HG03565 (cell line): ENCODE measurements around the gene PRSS2.
A peak's percentile ranks its signal among the peaks of the same experiment; 100 is the strongest.
"Not testable (repeated sequence)": the region's sequence is repeated elsewhere in the genome, so short reads cannot be mapped to it uniquely, and the experiment has no call there.

Experiments
- ATAC-seq: cut with Tn5 transposase; IDR thresholded peaks from one replicate; pipeline ENCODE4 v1.9.1; 2021; ENCODE audit warnings: mild to moderate bottlenecking, moderate library complexity; ENCODE audit not compliant: unreplicated experiment

PRSS2 gene

GRCh38 chr7:142758312-142758711 lies 12.5 kb upstream of the PRSS2 start:
- not testable (repeated sequence) for ATAC-seq

- no peak for ATAC-seq
These were observed 11.3 kb upstream of the PRSS2 start for GRCh38 chr7:142759433-142759832.

- ATAC-seq = no peak
These were observed 10.6 kb upstream of the PRSS2 start for GRCh38 chr7:142760071-142760642.

GRCh38 chr7:142761606-142762005 lies 9.2 kb upstream of the PRSS2 start:
- ATAC-seq = not testable (repeated sequence)

GRCh38 chr7:142762104-142762503 lies 8.7 kb upstream of the PRSS2 start:
- no peak for ATAC-seq

- no peak for ATAC-seq
These were observed 3.3 kb upstream of the PRSS2 start for GRCh38 chr7:142767451-142767850.

GRCh38 chr7:142767861-142768260 lies 2.9 kb upstream of the PRSS2 start:
- ATAC-seq = no peak

GRCh38 chr7:142768885-142769284 lies 1.9 kb upstream of the PRSS2 start:
- not testable (repeated sequence) for ATAC-seq

GRCh38 chr7:142771353-142771723 lies 568 bp downstream of the PRSS2 start:
- ATAC-seq = peak; percentile 55

- ATAC-seq = no peak
These were observed 1.3 kb downstream of the PRSS2 start for GRCh38 chr7:142772051-142772450.

GRCh38 chr7:142772673-142773072 lies 1.9 kb downstream of the PRSS2 start:
- no peak for ATAC-seq

GRCh38 chr7:142773230-142773629 lies 2.5 kb downstream of the PRSS2 start:
- ATAC-seq = no peak

GRCh38 chr7:142773937-142774744 lies 3.4 kb downstream of the PRSS2 start:
- ATAC-seq = no peak

- ATAC-seq = no peak
These were observed 4.1 kb downstream of the PRSS2 start for GRCh38 chr7:142774826-142775225.

- ATAC-seq = not testable (repeated sequence)
These were observed 4.8 kb downstream of the PRSS2 start for GRCh38 chr7:142775351-142776115.

- ATAC-seq = no peak
These were observed 5.6 kb downstream of the PRSS2 start for GRCh38 chr7:142776206-142776844.

GRCh38 chr7:142776845-142777225 lies 6.1 kb downstream of the PRSS2 start:
- not testable (repeated sequence) for ATAC-seq

- ATAC-seq = no peak
These were observed 6.5 kb downstream of the PRSS2 start for GRCh38 chr7:142777318-142777717.

- ATAC-seq = peak; percentile 89
These were observed 12.4 kb downstream of the PRSS2 start for GRCh38 chr7:142782922-142783900.

GRCh38 chr7:142784096-142784495 lies 13.3 kb downstream of the PRSS2 start:
- ATAC-seq = no peak
